ENCODE results near the gene LAG3.
A peak's percentile ranks its signal among the peaks of the same experiment; 100 is the strongest.

LAG3 gene

GRCh38 chr12:6753772-6754356 lies 18.5 kb upstream of the LAG3 start:
- no peak for DNase-seq

GRCh38 chr12:6754411-6754810 lies 17.9 kb upstream of the LAG3 start:
- no peak for DNase-seq

DNA sequence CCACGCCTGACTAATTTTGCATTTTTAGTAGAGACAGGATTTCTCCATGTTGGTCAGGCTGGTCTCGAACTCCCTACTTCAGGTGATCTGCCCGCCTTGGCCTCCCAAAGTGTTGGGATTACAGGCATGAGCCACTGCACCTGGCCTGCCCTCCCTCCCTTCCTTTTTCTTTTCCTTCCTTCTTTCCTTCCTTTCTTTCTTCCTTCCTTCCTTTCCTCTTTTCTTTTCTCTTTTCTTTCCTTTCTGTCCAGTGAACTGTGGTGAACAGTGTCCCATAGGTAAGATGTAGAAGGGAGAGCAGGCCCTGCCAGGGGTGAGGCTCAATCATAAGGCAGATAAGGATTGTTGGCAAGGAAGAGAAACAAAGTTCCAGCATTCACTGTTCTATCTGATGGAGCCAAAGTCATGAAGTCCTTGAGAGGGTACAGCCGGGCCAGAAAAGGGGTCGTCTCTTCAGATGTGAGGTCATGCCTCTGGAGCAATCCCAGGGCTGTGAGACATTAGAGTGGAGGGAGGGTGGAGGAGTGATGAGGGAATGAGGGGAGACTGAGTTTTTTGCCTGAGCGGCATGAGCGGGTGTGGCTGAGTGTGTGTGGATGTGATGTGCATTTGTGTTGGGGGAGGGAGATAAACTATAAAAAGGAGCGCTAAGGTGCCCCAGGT lies 15.2 kb upstream of the LAG3 start:
- DNase-seq = no peak

DNA sequence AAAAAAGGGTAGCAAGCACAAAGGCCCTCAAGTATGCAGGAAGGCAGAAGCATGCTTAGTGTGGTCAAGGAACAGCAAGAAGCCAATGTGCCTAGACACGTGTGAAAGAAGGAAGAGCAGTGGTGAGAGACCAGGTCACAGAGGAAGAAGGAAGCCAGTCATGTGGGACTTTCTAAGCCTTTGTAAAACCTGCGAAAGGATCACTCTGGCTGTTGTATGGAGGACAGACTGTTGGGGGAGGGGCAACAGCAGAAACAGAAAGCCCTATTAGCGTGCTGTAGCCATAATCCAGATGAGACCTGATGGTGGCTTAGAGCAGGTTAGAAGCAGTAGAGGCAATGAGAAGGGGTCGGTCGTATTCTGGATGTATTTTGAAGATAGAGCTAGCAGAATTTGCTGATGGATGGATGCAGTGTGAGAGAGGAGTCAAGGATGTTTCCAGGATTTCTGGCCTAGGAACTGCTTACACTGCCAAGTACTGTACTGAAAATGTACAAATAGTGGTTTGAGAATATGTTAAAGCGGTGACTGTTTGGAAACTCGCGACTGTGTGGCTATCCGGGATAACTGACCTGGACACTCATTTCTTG lies 13.7 kb upstream of the LAG3 start:
- no peak for DNase-seq

- DNase-seq = no peak
These were observed 12.6 kb upstream of the LAG3 start for GRCh38 chr12:6759741-6760140.

DNA sequence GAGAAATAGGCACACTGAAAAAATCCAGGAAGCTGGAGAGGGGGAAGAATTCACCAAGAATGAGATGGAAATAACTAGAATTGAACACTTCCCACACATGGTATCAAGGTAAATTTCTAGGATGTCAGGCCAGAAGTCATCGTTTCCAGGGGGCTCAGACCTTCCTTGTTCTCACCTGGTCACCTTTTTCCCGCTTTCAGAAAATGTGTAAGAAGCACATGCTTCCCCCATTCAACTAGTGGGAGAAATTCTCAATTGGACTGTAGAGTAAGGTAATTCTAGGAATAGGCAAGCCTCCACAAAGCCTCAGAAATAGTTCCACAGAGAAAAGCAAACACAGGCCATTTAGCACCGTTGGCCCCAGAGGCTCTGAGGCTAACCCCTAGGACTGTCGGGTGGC lies 8.9 kb upstream of the LAG3 start:
- DNase-seq = no peak

- peak; percentile 100 for DNase-seq
These were observed 8.1 kb upstream of the LAG3 start for GRCh38 chr12:6764011-6764828.

DNA sequence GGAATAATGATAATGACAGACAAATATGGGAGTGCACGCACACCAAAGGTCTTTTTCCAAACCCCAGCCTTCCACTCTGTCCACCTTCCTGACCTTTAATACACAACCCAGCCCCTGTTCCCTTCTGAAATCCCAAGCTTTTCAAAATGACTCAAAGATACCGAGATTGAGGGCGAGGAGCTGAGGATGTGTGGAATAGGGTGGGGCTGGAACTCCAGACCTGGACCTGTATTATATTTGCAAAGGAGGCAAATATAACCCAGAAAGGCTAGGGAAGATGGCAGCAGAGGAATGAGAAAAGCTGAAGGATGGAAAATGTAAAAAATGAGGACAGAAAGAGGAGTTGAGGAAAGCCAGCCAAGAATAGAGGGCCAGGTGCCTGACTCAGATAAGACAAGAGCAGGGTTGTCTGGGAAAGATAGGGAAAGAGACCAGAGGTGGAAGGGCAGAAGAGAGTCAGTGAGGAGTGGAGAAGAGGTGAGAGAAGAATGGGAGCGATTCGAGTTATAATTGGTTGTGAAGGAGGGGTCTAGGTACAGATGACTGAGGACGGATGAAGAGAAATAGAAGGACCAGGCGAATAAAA lies 7.2 kb upstream of the LAG3 start:
- DNase-seq = peak; percentile 73

GRCh38 chr12:6765634-6766581 lies 6.4 kb upstream of the LAG3 start, which contains the start of gene PTMS:
PTMS (plus strand) TSS chr12:6766363; CDS start chr12:6766706, 343 bp downstream.
- peak; percentile 97 for DNase-seq

- peak; percentile 72 for DNase-seq
These were observed 5.5 kb upstream of the LAG3 start for GRCh38 chr12:6766651-6767349.

GRCh38 chr12:6767353-6768319 lies 4.7 kb upstream of the LAG3 start:
- no peak for DNase-seq

DNA sequence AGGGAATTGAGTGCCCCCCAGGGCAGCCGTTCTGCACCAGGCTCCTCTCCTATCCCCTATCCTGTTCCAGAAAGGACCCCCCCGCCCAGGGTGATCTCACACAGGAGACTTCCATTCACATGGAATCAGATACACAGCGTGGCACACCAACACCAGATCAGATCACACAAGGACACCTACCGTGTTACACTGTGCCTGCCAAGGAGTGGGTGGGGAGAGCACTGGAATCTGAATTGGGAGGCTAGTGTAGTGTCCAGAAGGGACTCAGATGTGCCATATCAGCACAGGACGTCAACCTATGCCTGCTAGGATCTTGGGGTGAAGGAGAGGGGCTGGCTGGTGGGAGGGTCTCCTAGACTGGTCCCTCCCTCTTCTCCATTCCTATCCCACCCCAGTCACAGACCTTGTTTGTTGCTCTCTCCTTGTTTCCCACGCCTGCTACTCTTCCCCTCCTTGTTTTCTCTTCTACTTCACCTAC lies 3.8 kb upstream of the LAG3 start:
- no peak for DNase-seq

- no peak for DNase-seq
These were observed 3.3 kb upstream of the LAG3 start for GRCh38 chr12:6768990-6769389.

DNA sequence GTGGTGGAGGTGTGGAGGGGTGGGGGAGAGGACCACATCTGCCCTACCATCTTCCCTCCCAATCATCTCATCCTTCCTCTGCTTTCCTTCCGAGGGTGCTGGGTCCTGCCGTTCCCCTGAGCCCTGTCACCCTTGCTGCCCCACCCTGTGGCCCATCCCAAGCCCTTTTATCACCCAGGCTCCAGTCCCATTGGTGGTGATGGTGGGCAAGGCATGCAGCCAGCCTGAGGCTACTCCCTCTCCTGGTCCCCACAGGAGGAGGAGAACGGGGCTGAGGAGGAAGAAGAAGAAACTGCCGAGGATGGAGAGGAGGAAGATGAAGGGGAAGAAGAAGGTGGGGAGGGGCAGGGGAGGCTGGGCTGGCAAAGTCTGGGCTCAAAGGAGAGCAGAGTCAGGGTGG lies 2.7 kb upstream of the LAG3 start:
- DNase-seq = no peak

- no peak for DNase-seq
These were observed 2.2 kb upstream of the LAG3 start for GRCh38 chr12:6770094-6770493.

DNA sequence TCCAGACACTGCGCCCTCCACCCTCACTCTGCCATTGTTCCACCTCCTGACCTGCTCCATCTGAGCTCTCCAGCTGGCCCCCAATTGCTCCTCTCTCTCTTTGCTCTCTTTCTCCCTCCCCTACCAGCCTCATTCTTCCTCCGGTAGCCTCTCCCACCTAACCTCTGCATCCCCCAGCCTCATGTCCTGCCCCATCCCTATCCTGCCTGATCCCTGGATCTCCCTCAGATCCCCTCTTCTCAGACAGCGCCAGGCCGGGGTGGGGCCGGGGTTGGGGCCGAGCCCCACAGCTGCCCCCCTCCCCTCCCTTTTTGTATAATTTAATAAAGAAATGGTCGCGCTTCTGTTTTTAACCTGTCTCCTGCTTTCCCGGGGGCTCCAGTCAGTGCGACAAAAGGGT lies 1.7 kb upstream of the LAG3 start:
- no peak for DNase-seq

GRCh38 chr12:6771091-6771495 lies 1.2 kb upstream of the LAG3 start:
- DNase-seq = no peak

- DNase-seq = no peak
These were observed 600 bp upstream of the LAG3 start for GRCh38 chr12:6771509-6772330.
